OCI-LY3 (cell line): ENCODE results near the gene FXYD2.

Experiments
- CTCF ChIP-seq: fragments of 200-600, 300-600 bp; sonication (generic); IDR thresholded peaks from 2 replicates; pipeline ENCODE4 v1.5.1; 2014; ENCODE audit warnings: antibody characterized with exemption, low read length, low read depth
- EZH2phosphoT487 ChIP-seq: fragments of 200-600 bp; shearing (Covaris generic); IDR thresholded peaks from 2 replicates; pipeline ENCODE4 v1.6.1; 2018; ENCODE audit warnings: antibody characterized with exemption, mixed run types, low read depth

- peak; percentile 78 for TF ChIP-seq CTCF
- TF ChIP-seq EZH2phosphoT487, result no peak
Measured at GRCh38 chr11:117822074-117823033, 2.2 kb downstream of the FXYD2 start.
